SHP77 treated with DMSO at 0.1 percent for 48 hours (cell line): ENCODE measurements around the gene KANK4.
"Not testable (repeated sequence)": the region's sequence is repeated elsewhere in the genome, so short reads cannot be mapped to it uniquely, and the experiment has no call there.

ENCODE experiments used
- DNase-seq: peaks from one replicate; lab custom pipeline; 2025; lab: John Stamatoyannopoulos, UW

The KANK4 gene

GRCh38 chr1:62237950-62238374 is 81.3 kb downstream of the KANK4 start:
- DNase-seq, result no peak

GRCh38 chr1:62237361-62237760 is 81.9 kb downstream of the KANK4 start:
- DNase-seq, result no peak

GRCh38 chr1:62235576-62235975 is 83.7 kb downstream of the KANK4 start:
- no peak for DNase-seq

GRCh38 chr1:62234688-62235087 is 84.5 kb downstream of the KANK4 start:
- DNase-seq, result no peak

GRCh38 chr1:62233926-62234450 is 85.2 kb downstream of the KANK4 start:
- DNase-seq, result no peak

GRCh38 chr1:62232871-62233278 is 86.4 kb downstream of the KANK4 start:
- DNase-seq, result no peak

GRCh38 chr1:62230718-62231117 is 88.5 kb downstream of the KANK4 start:
- no peak for DNase-seq

GRCh38 chr1:62229932-62230331 is 89.3 kb downstream of the KANK4 start:
- no peak for DNase-seq

- DNase-seq, result no peak
These were observed 89.8 kb downstream of the KANK4 start for GRCh38 chr1:62229468-62229867.

- no peak for DNase-seq
These were observed 90.4 kb downstream of the KANK4 start for GRCh38 chr1:62228883-62229187.

GRCh38 chr1:62228136-62228882 is 90.9 kb downstream of the KANK4 start:
- no peak for DNase-seq

- DNase-seq, result no peak
These were observed 91.7 kb downstream of the KANK4 start for GRCh38 chr1:62227496-62227895.

- no peak for DNase-seq
These were observed 95.1 kb downstream of the KANK4 start for GRCh38 chr1:62224182-62224581.

- DNase-seq, result no peak
These were observed 96.9 kb downstream of the KANK4 start for GRCh38 chr1:62222321-62222720.

GRCh38 chr1:62221171-62221570 is 98.1 kb downstream of the KANK4 start:
- DNase-seq, result no peak

GRCh38 chr1:62220456-62220855 is 98.8 kb downstream of the KANK4 start:
- DNase-seq, result not testable (repeated sequence)

GRCh38 chr1:62218604-62219003 is 100.6 kb downstream of the KANK4 start:
- DNase-seq, result no peak

- no peak for DNase-seq
These were observed 105.9 kb downstream of the KANK4 start for GRCh38 chr1:62213075-62213914.

- DNase-seq, result no peak
These were observed 106.8 kb downstream of the KANK4 start for GRCh38 chr1:62212411-62212810.

GRCh38 chr1:62210960-62211359 is 108.3 kb downstream of the KANK4 start:
- DNase-seq, result no peak

GRCh38 chr1:62209931-62210595 is 109.2 kb downstream of the KANK4 start:
- no peak for DNase-seq

GRCh38 chr1:62208970-62209369 is 110.3 kb downstream of the KANK4 start:
- DNase-seq, result no peak

GRCh38 chr1:62208087-62208486 is 111.1 kb downstream of the KANK4 start:
- no peak for DNase-seq
